Left ventricle myocardium inferior (tissue), 1 donor: Measurements from ENCODE around the gene KCTD13. TPM values are rescaled to one million over a fixed set of nuclear protein-coding genes. Genes with fewer than 3 reads are reported as not detected.

Experiments used
- DNase-seq: peaks from one replicate; pipeline ENCODE4 v3.0.0-alpha.2; 2020
- H3K27ac ChIP-seq: fragments of 200-600 bp; replicated peaks from 2 replicates; pipeline ENCODE4 v1.8.0; 2021
- H3K27me3 ChIP-seq: fragments of 200-600 bp; 2 replicates; pipeline ENCODE4 v1.8.0; 2021; ENCODE audit warnings: low read depth
- H3K36me3 ChIP-seq: fragments of 200-600 bp; 2 replicates; pipeline ENCODE4 v1.8.0; 2021
- H3K4me1 ChIP-seq: fragments of 200-600 bp; 2 replicates; pipeline ENCODE4 v1.8.0; 2021
- H3K4me3 ChIP-seq: fragments of 200-600 bp; 2 replicates; pipeline ENCODE4 v1.8.0; 2021; ENCODE audit warnings: mild to moderate bottlenecking, moderate library complexity
- H3K9me3 ChIP-seq: fragments of 200-600 bp; replicated peaks from 2 replicates; pipeline ENCODE4 v1.8.0; 2021
- CTCF ChIP-seq: fragments of 200-600 bp; IDR thresholded peaks from 2 replicates; pipeline ENCODE4 v1.8.0; 2021; ENCODE audit warnings: antibody characterized with exemption, mild to moderate bottlenecking, borderline replicate concordance
- intact Hi-C: fragments of 100-400 bp; cut with micrococcal nuclease; formaldehyde crosslinking; loops from one replicate; pipeline ENCODE4 v1.11.0; 2022
- total RNA-seq: library from RNA; stranded (reverse); fragmentation: NEBNext Ultra II Directional; extraction: Animal tissue kit (Norgen Biotek cat#: 25700); gene quantifications from one replicate; pipeline ENCODE4 v1.2.1, GENCODE V29; 2021
- donor health status: DM: no; HTN: yes; CAD: no; lungs with severe emphysema.

KCTD13 gene
- total RNA-seq, 1 donor from 2014 or later, result 9.2 TPM

- Histone ChIP-seq H3K4me1 (peaks cover 4% of the 10 kb centered on the region), H3K27ac (no peak overlapping the region), H3K27me3 (no peaks in the 10 kb centered on the region), H3K4me3 (no peak overlapping the region), H3K36me3 (no peaks in the 10 kb centered on the region), H3K9me3 (no peaks in the 10 kb centered on the region)
- TF ChIP-seq CTCF, result no peak
- no peak for DNase-seq
- intact Hi-C loops, result no loop called here
These were observed 57.5 kb downstream of the KCTD13 start for GRCh38 chr16:29868396-29869009.

- intact Hi-C loops, result no loop called here
- H3K27ac ChIP-seq, result no peak overlapping the region
- no peak for TF ChIP-seq CTCF
These were observed 61.8 kb downstream of the KCTD13 start for GRCh38 chr16:29864205-29864604.

GRCh38 chr16:29863669-29863984, 62.4 kb downstream of the KCTD13 start:
- Histone ChIP-seq H3K36me3 (peaks cover 28% of the 10 kb centered on the region), H3K4me1 (peaks cover 31% of the 10 kb centered on the region), H3K4me3 (peak overlapping the region; percentile 95), H3K27ac (peak overlapping the region; percentile 94), H3K9me3 (no peaks in the 10 kb centered on the region), H3K27me3 (no peaks in the 10 kb centered on the region)
- no peak for DNase-seq
- intact Hi-C loops, result no loop called here
- TF ChIP-seq CTCF, result no peak

More at GRCh38 chr16:29864205-29864604, 61.8 kb downstream of the KCTD13 start:
- Histone ChIP-seq H3K27me3 (no peaks in the 10 kb centered on the region), H3K9me3 (no peaks in the 10 kb centered on the region), H3K4me1 (peaks cover 31% of the 10 kb centered on the region), H3K4me3 (no peak overlapping the region), H3K36me3 (peaks cover 22% of the 10 kb centered on the region)
- DNase-seq, result no peak

- H3K27me3 ChIP-seq, result no peaks in the 10 kb centered on the region
- H3K27ac ChIP-seq, result peak within 1 kb of the TSS; percentile 94
- DNase-seq, result peak; percentile 93
- peak within 1 kb of the TSS; percentile 95 for H3K4me3 ChIP-seq
- H3K9me3 ChIP-seq, result no peaks in the 10 kb centered on the region
- peak; percentile 60 for TF ChIP-seq CTCF
- intact Hi-C loops, result no loop called here
- H3K36me3 ChIP-seq, result peaks cover 33% of the 10 kb centered on the region
- peaks cover 31% of the 10 kb centered on the region for H3K4me1 ChIP-seq
These were observed 63.0 kb downstream of the KCTD13 start, which contains the start of gene CDIPT for GRCh38 chr16:29862884-29863668. CDIPT (minus strand) TSS chr16:29863226; CDS start chr16:29862857, 369 bp downstream.

GRCh38 chr16:29862383-29862883, 63.6 kb downstream of the KCTD13 start:
- Histone ChIP-seq H3K4me1 (peaks cover 31% of the 10 kb centered on the region), H3K27me3 (no peaks in the 10 kb centered on the region), H3K4me3 (peak overlapping the region; percentile 95), H3K36me3 (peaks cover 33% of the 10 kb centered on the region), H3K27ac (peak overlapping the region; percentile 94), H3K9me3 (no peaks in the 10 kb centered on the region)
- intact Hi-C loops, result no loop called here
- peak; percentile 24 for DNase-seq
- TF ChIP-seq CTCF, result no peak
